HL-60 (cell line): ENCODE data around the gene HNRNPF.

ENCODE experiments used
- DNase-seq, 2 experiments: peaks; one replicate each; pipeline ENCODE4 v3.0.0-alpha.2; 2010 to 2020; ENCODE audit warnings: low read depth in 1 of 2, low spot score in 1 of 2
- H3K27ac ChIP-seq: fragments of 250-450 bp; sonication (Bioruptor Pico); replicated peaks from 2 replicates; pipeline ENCODE4 v1.5.1; 2020; ENCODE audit warnings: mild to moderate bottlenecking, moderate library complexity
- H3K27me3 ChIP-seq: fragments of 250-450 bp; sonication (Bioruptor Pico); 2 replicates; pipeline ENCODE4 v1.5.1; 2021; ENCODE audit warnings: mild to moderate bottlenecking, moderate library complexity; ENCODE audit not compliant: insufficient read depth, poor library complexity, severe bottlenecking
- H3K4me3 ChIP-seq: replicated peaks from 2 replicates; pipeline ENCODE4 v1.5.1; 2011; ENCODE audit warnings: mild to moderate bottlenecking, control low read depth, low read length; ENCODE audit not compliant: insufficient read depth
- GABPA ChIP-seq: IDR thresholded peaks from 2 replicates; pipeline ENCODE4 v1.6.1; 2012; ENCODE audit warnings: low read depth
- POLR2AphosphoS5 ChIP-seq: IDR thresholded peaks from 2 replicates; pipeline ENCODE4 v1.6.1; 2012; ENCODE audit warnings: low read depth
- SPI1 ChIP-seq: IDR thresholded peaks from 2 replicates; pipeline ENCODE4 v1.6.1; 2012; ENCODE audit warnings: low read depth, mild to moderate bottlenecking, borderline replicate concordance
- TF ChIP-seq, protein P1 (sequence below): IDR thresholded peaks from 2 replicates; pipeline ENCODE4 v1.6.1; 2012; ENCODE audit warnings: low read depth; ENCODE audit not compliant: insufficient replicate concordance
- TF ChIP-seq, protein P2 (sequence below): IDR thresholded peaks from one replicate; pipeline ENCODE4 v1.5.1; 2011; ENCODE audit warnings: low read length, control low read depth, inconsistent platforms; ENCODE audit not compliant: insufficient read depth

Gene HNRNPF

DNA sequence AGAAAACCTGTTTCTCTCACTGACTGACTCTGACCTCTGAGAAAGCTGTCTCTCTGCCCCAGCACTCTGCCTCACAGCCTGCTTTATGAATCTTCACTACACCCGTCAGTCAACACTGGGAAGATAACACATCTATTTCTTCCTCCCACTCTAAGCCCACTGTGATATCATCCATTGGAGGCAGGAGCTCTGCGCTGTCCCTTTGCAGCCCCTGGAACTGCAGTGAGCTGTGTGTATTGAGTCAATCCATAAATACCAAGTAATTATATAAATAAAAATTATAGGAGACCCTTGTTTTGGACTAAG, 54.7 kb downstream of the HNRNPF start:
- peaks cover 5% of the 10 kb centered on the region for H3K27me3 ChIP-seq
- no peak for DNase-seq
- no peak for TF ChIP-seq GABPA
- TF ChIP-seq, protein P1, sequence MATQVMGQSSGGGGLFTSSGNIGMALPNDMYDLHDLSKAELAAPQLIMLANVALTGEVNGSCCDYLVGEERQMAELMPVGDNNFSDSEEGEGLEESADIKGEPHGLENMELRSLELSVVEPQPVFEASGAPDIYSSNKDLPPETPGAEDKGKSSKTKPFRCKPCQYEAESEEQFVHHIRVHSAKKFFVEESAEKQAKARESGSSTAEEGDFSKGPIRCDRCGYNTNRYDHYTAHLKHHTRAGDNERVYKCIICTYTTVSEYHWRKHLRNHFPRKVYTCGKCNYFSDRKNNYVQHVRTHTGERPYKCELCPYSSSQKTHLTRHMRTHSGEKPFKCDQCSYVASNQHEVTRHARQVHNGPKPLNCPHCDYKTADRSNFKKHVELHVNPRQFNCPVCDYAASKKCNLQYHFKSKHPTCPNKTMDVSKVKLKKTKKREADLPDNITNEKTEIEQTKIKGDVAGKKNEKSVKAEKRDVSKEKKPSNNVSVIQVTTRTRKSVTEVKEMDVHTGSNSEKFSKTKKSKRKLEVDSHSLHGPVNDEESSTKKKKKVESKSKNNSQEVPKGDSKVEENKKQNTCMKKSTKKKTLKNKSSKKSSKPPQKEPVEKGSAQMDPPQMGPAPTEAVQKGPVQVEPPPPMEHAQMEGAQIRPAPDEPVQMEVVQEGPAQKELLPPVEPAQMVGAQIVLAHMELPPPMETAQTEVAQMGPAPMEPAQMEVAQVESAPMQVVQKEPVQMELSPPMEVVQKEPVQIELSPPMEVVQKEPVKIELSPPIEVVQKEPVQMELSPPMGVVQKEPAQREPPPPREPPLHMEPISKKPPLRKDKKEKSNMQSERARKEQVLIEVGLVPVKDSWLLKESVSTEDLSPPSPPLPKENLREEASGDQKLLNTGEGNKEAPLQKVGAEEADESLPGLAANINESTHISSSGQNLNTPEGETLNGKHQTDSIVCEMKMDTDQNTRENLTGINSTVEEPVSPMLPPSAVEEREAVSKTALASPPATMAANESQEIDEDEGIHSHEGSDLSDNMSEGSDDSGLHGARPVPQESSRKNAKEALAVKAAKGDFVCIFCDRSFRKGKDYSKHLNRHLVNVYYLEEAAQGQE, result no peak
- TF ChIP-seq POLR2AphosphoS5, result no peak
- TF ChIP-seq, protein P2, sequence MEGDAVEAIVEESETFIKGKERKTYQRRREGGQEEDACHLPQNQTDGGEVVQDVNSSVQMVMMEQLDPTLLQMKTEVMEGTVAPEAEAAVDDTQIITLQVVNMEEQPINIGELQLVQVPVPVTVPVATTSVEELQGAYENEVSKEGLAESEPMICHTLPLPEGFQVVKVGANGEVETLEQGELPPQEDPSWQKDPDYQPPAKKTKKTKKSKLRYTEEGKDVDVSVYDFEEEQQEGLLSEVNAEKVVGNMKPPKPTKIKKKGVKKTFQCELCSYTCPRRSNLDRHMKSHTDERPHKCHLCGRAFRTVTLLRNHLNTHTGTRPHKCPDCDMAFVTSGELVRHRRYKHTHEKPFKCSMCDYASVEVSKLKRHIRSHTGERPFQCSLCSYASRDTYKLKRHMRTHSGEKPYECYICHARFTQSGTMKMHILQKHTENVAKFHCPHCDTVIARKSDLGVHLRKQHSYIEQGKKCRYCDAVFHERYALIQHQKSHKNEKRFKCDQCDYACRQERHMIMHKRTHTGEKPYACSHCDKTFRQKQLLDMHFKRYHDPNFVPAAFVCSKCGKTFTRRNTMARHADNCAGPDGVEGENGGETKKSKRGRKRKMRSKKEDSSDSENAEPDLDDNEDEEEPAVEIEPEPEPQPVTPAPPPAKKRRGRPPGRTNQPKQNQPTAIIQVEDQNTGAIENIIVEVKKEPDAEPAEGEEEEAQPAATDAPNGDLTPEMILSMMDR, result no peak
- TF ChIP-seq SPI1, result no peak
- no peak overlapping the region for H3K27ac ChIP-seq
- H3K4me3 ChIP-seq, result no peak overlapping the region

DNA sequence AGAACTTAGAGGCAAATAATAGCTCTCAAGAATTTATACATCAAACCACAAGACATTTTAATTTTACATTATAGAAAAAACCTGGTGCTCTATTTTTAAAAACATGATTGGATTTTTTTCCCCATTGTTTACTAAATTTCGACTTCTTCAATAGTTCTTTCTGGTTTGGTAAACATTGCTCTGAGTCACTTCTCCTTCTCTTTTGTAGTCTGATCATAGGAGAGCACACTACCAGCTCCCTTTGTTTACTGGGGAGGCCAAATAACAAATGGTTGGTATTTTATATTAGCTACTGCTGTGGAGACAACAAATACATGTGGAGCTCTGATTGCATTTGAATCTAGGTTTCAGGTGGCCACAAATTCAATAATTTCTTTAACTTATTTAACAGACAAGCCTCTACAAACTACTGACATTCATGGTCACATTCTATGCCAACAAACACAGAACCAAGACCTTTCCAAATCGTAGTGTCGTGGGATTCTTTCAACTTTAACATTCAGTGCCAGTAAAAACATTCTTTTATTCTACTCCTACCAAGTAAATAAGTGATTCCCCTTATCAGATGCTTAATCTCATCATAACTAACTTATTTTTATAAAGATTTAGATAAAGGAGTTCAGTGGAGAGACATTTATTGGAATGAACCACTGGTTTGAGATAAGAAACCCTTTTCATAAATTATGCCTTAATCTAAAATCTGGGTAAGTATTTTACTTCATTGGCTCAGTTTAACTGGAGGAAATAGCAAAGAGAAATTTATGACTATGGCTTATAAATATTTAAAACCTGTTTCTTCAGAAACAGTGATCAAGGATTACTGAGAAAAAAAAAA, 55.3 kb downstream of the HNRNPF start:
- H3K4me3 ChIP-seq, result no peak overlapping the region
- H3K27ac ChIP-seq, result no peak overlapping the region
- TF ChIP-seq GABPA (no peak), SPI1 (no peak), POLR2AphosphoS5 (no peak)
- TF ChIP-seq, protein P1, result no peak
- TF ChIP-seq, protein P2, result no peak
- DNase-seq, result no peak
- peaks cover 5% of the 10 kb centered on the region for H3K27me3 ChIP-seq

DNA sequence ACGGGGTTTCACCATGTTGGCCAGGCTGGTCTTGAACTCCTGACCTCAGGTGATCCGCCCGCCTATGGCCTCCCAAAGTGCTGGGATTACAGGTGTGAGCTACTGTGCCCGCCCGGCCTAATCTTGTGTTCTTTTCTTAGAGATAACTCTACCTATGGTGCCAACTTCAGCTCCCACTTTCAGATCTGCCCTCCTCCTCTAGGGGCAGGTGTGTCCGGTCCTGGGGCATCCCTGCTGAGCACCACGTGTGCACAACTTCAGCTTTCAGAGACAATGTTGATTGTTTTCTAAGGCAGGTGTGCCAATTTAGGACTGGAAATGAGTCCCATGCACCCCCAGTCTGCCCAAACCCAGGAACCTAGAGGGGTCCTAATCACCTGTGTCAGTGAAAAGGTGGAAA, 56.0 kb downstream of the HNRNPF start:
- Histone ChIP-seq H3K4me3 (no peak overlapping the region), H3K27ac (no peak overlapping the region), H3K27me3 (peaks cover 5% of the 10 kb centered on the region)
- DNase-seq, result no peak
- TF ChIP-seq GABPA (no peak), POLR2AphosphoS5 (no peak), SPI1 (no peak)
- TF ChIP-seq, protein P2, result no peak
- TF ChIP-seq, protein P1, result no peak
